ENCODE measurements around the gene PCNX2.

DNA sequence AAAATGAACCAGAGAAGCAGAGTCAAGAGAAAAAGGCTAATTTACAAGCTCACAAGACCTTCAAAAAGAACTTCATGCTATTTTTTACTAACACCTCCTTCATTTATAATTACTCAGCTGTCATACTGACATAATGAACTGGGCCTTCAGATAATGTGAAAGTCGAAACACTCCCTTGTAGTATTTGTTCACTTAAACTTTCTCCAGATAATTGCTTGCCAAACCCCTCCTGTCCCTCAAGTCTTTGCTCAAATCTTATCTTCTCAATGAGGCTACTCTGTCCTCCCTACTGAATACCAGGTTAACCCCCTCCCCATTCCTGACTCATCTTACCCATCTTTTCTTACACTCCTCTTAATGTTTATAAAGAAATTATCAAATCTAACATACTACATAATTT is 20.9 kb upstream of the PCNX2 start:
- no peak for TF ChIP-seq EZH2 (IDR thresholded peaks at IDR 0.05; ENCODE audit: borderline replicate concordance, low read depth, low read length, poor library complexity, severe bottlenecking)
- TF ChIP-seq, protein P1, sequence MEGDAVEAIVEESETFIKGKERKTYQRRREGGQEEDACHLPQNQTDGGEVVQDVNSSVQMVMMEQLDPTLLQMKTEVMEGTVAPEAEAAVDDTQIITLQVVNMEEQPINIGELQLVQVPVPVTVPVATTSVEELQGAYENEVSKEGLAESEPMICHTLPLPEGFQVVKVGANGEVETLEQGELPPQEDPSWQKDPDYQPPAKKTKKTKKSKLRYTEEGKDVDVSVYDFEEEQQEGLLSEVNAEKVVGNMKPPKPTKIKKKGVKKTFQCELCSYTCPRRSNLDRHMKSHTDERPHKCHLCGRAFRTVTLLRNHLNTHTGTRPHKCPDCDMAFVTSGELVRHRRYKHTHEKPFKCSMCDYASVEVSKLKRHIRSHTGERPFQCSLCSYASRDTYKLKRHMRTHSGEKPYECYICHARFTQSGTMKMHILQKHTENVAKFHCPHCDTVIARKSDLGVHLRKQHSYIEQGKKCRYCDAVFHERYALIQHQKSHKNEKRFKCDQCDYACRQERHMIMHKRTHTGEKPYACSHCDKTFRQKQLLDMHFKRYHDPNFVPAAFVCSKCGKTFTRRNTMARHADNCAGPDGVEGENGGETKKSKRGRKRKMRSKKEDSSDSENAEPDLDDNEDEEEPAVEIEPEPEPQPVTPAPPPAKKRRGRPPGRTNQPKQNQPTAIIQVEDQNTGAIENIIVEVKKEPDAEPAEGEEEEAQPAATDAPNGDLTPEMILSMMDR (conservative IDR thresholded peaks at IDR 0.05; ENCODE audit: low read depth, low read length) = no peak
